SK-N-MC (cell line): ENCODE results near the gene DSCAML1.

Experiments
- DNase-seq: peaks from one replicate; pipeline ENCODE4 v3.0.0-alpha.2; 2011; ENCODE audit warnings: low read depth, low spot score
- H3K27ac ChIP-seq: fragments of 200-600 bp; sonication (generic); 2 replicates; pipeline ENCODE4 v1.5.1; 2016; ENCODE audit warnings: mixed run types
- H3K36me3 ChIP-seq: fragments of 200-600 bp; sonication (generic); 2 replicates; pipeline ENCODE4 v1.6.1; 2017; ENCODE audit warnings: antibody characterized with exemption, low read length, mixed read lengths; ENCODE audit not compliant: insufficient read depth
- H3K4me3 ChIP-seq: fragments of 200-600 bp; sonication (generic); 2 replicates; pipeline ENCODE4 v1.5.1; 2016
- H3K9ac ChIP-seq: fragments of 200-600 bp; sonication (generic); 2 replicates; pipeline ENCODE4 v1.8.0; 2017; ENCODE audit warnings: mixed run types, mixed read lengths; ENCODE audit not compliant: insufficient read length
- H3K9me3 ChIP-seq: fragments of 200-600 bp; sonication (generic); 2 replicates; pipeline ENCODE4 v1.6.1; 2017; ENCODE audit warnings: low read depth, mild to moderate bottlenecking, antibody characterized with exemption, low read length, moderate library complexity, mixed read lengths
- EZH2 ChIP-seq: fragments of 200-600 bp; sonication (generic); IDR thresholded peaks from one replicate; pipeline ENCODE4 v1.6.1; 2017; ENCODE audit warnings: antibody characterized with exemption
- FOXP2 ChIP-seq: optimal IDR thresholded peaks from 2 replicates; pipeline ENCODE3; 2011; ENCODE audit warnings: mild to moderate bottlenecking, moderate library complexity; ENCODE audit not compliant: insufficient read depth; ENCODE audit errors: extremely low read length, control extremely low read depth
- POLR2AphosphoS5 ChIP-seq: IDR thresholded peaks from 2 replicates; pipeline ENCODE4 v1.6.1; 2012; ENCODE audit warnings: mild to moderate bottlenecking, low read depth, low read length, borderline replicate concordance

DSCAML1 gene

GRCh38 chr11:117807482-117808327 lies 10.7 kb upstream of the DSCAML1 start:
- H3K9me3 ChIP-seq = no peaks in the 10 kb centered on the region
- no peaks in the 10 kb centered on the region for H3K36me3 ChIP-seq
- TF ChIP-seq FOXP2 (no peak), EZH2 (no peak), POLR2AphosphoS5 (no peak)
- H3K4me3 ChIP-seq = no peak overlapping the region
- H3K27ac ChIP-seq = no peak overlapping the region
- DNase-seq = no peak
- H3K9ac ChIP-seq = no peak overlapping the region

GRCh38 chr11:117806846-117807245 lies 9.8 kb upstream of the DSCAML1 start:
- H3K9ac ChIP-seq = no peak overlapping the region
- no peak for DNase-seq
- no peak overlapping the region for H3K4me3 ChIP-seq
- no peaks in the 10 kb centered on the region for H3K9me3 ChIP-seq
- H3K27ac ChIP-seq = no peak overlapping the region
- no peaks in the 10 kb centered on the region for H3K36me3 ChIP-seq
- TF ChIP-seq POLR2AphosphoS5 = no peak

GRCh38 chr11:117805045-117805444 lies 8.0 kb upstream of the DSCAML1 start:
- no peak for DNase-seq

GRCh38 chr11:117803896-117804295 lies 6.9 kb upstream of the DSCAML1 start:
- DNase-seq = no peak
- Histone ChIP-seq H3K36me3 (no peaks in the 10 kb centered on the region), H3K9me3 (no peaks in the 10 kb centered on the region), H3K9ac (no peak overlapping the region), H3K27ac (no peak overlapping the region), H3K4me3 (no peak overlapping the region)
- TF ChIP-seq POLR2AphosphoS5 = no peak
- no peak for TF ChIP-seq FOXP2
- no peak for TF ChIP-seq EZH2

More at GRCh38 chr11:117805045-117805444, 8.0 kb upstream of the DSCAML1 start:
- no peak for TF ChIP-seq FOXP2
- TF ChIP-seq EZH2 = no peak
- no peak for TF ChIP-seq POLR2AphosphoS5
- Histone ChIP-seq H3K27ac (no peak overlapping the region), H3K4me3 (no peak overlapping the region), H3K36me3 (no peaks in the 10 kb centered on the region), H3K9me3 (no peaks in the 10 kb centered on the region), H3K9ac (no peak overlapping the region)

GRCh38 chr11:117799634-117800033 lies 2.6 kb upstream of the DSCAML1 start:
- Histone ChIP-seq H3K27ac (no peak overlapping the region), H3K4me3 (no peak overlapping the region), H3K36me3 (no peaks in the 10 kb centered on the region), H3K9me3 (no peaks in the 10 kb centered on the region), H3K9ac (no peak overlapping the region)
- no peak for TF ChIP-seq POLR2AphosphoS5
- TF ChIP-seq EZH2 = no peak
- TF ChIP-seq FOXP2 = no peak
- DNase-seq = no peak

GRCh38 chr11:117796456-117796871 lies 552 bp downstream of the DSCAML1 start:
- H3K27ac ChIP-seq = no peak overlapping the region
- H3K4me3 ChIP-seq = no peak overlapping the region
- TF ChIP-seq POLR2AphosphoS5 = no peak
- TF ChIP-seq EZH2 = no peak
- no peak for TF ChIP-seq FOXP2
- DNase-seq = no peak
- no peaks in the 10 kb centered on the region for H3K9me3 ChIP-seq
- H3K36me3 ChIP-seq = no peaks in the 10 kb centered on the region
- no peak overlapping the region for H3K9ac ChIP-seq

GRCh38 chr11:117795638-117796455 lies 1.2 kb downstream of the DSCAML1 start:
- Histone ChIP-seq H3K27ac (no peak overlapping the region), H3K9me3 (no peaks in the 10 kb centered on the region), H3K36me3 (no peaks in the 10 kb centered on the region), H3K4me3 (no peak overlapping the region), H3K9ac (no peak overlapping the region)
- no peak for DNase-seq
- no peak for TF ChIP-seq EZH2
- TF ChIP-seq POLR2AphosphoS5 = no peak
- no peak for TF ChIP-seq FOXP2
